GM18505 (cell line): ENCODE measurements around the gene GALNT3.

ENCODE experiments used
- ATAC-seq: cut with Tn5 transposase; IDR thresholded peaks from one replicate; pipeline ENCODE4 v1.9.1; 2021; ENCODE audit not compliant: unreplicated experiment
- POLR2A ChIP-seq: IDR thresholded peaks from 4 replicates; pipeline ENCODE4 v1.6.1; 2011; ENCODE audit warnings: borderline replicate concordance; ENCODE audit not compliant: insufficient read depth, insufficient read length; ENCODE audit errors: extremely low read depth

The GALNT3 gene

DNA sequence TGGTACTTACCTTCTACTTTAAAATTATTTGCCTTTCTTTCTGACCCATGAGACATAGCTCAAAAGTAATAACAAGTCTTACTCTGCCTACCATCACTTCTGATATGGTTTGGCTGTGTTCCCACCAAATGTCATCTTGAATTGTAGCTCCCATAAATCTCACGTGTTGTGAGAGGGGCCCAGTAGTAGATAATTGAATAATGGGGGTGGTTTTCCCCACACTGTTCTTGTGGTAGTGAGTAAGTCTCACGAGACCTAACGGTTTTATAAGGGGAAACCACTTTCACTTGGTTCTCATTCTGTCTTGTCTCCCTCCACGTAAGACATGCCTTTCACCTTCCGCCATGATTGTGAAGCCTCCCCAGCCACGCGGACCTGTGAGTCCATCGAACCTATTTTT, 47.5 kb downstream of the GALNT3 start:
- no peak for ATAC-seq
- TF ChIP-seq POLR2A: no peak

DNA sequence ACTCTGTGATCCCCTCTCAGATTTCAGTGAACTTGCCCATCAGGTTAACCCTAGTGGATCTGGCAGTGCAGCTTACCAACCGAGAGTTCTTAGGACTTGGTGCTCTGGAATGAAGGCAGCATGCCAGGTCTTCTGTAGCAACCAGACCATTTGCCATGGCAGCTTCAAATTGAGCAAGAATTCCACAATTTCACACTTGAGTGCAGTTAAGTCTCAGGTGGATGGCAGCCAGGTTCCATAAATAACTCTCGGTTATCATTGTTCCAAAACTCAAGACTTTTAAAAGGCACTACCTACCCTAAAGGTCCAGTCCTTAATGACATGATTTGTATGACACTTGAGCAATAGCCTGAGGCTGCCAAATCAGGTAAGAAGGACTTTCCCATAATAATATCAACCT, 48.1 kb downstream of the GALNT3 start:
- ATAC-seq: no peak
- TF ChIP-seq POLR2A: no peak

DNA sequence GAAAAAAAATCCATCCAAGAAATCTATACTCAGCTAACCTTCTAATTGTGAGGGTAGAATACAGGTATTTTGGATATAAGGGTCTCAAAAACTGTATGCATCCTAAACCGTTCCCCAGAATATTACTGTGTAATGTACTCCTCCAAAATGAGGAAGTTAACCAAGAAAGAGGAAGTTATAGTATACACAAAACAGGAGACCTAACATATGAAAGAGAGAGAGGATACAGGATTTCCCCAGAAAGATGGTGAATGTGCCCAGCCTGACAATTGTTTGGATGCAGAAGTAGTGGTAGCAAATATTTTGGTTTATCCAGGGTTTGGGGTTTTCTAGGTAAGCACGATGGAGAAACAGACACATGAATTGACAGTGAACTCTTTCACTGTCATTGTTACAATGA, 50.6 kb downstream of the GALNT3 start:
- TF ChIP-seq POLR2A: no peak
- ATAC-seq: peak; percentile 99

DNA sequence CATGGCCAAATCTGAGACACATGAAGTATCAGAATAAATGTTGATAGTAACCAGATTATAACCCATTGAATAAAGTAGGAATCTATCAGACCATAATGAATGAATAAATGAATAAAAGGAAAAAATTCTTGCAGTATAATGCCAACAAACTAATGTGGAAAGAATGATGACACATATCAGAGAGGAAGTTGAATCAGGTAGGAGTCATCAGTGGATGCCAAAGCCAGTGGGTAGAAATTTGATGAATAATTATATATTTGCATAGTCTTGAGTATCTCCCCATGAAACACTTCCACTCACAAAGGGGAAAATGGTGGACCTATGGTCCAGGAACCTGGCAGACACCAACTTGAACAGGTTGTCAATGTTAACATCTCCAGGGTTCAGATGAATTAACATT, 68.6 kb downstream of the GALNT3 start:
- no peak for ATAC-seq
- TF ChIP-seq POLR2A: no peak

DNA sequence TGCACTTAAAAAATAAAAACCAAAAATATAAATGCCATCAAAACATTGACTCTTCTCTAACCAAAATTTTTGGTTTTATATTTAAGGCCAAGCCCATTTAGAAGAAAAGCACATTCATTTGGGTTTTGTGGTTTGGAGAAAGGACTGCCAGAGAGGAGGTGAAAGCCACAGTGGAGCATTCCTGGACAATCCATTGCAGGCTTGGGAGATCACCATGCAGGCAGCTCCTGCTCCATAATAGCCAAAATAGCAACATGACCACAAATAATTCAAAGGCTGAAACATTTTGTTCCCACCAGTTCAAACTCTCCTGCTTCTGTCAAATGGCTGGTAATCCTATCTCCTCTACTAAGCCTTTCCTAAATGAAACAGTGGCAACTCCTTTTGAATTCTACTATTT, 73.5 kb downstream of the GALNT3 start:
- ATAC-seq: no peak
- no peak for TF ChIP-seq POLR2A

DNA sequence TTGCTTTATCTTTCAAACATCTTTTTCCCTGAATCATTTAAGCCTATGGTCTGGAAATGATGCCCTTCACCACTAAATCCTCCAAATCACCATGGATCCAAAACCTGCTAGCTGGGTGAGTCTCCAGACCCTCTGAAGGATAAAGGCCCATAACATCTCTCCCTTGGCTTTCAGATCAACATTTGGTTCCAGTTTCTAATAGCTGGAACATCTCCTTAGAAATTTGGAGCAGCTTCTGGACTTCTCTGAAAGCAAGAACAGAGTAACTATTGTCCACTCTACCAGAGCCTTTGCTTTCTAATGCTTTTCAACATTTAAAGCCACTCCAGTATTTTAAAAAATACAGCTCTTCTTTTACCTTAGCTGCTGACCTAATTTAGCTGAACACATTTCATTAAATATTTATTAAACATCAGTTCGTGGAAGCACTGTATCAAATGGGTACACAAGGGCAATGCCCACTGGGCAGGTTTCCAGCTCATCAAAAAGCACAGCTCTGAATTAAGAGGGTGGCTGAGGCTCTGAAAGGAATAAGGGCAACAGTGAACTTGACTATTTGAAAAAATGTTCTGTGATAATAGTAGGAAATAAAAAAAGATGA, 75.3 kb downstream of the GALNT3 start:
- ATAC-seq: no peak
- TF ChIP-seq POLR2A: no peak

DNA sequence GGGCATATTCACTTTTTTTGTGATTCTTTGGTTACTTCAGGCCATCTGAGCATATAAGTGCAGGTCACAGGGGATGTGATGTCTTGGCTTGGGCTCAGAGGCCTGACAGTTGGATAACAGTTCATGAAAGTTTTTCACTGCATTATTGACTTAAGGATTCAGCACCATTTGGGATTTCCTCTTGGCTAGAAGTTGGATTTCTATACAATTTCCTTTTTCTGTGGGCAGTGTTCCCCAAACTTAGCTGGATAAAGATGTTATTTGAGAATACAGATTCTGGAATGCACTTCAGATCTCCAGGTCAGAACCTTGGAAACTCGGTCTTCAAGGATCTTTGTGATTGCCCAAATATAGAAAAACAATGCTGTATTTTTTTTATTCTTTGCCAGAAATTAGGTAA, 78.0 kb downstream of the GALNT3 start:
- ATAC-seq: no peak
- TF ChIP-seq POLR2A: no peak

DNA sequence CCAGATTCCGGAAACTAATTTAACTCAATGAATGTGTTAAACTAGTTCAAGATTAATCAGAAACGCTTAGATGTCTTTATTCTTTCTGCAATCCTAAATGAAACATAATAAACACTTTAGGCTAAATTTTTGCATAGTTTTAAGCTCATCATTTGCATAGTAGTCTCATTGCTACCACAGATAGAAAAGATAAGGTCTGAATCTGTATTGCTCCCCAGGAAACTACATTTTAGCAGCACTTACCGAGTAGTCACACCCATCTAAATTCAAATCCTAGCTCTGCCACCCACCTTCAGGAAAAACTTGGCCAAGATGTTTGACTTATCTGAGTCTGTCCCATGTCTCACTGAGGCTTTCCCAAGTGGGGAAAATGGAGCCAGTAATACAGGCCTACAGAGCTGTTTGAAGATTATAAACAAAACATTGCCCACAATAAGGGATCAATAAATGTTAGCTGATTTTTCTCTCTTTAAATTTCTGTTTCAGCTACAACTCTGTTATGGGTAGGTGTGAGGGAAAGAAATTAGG, 87.0 kb downstream of the GALNT3 start:
- no peak for ATAC-seq

DNA sequence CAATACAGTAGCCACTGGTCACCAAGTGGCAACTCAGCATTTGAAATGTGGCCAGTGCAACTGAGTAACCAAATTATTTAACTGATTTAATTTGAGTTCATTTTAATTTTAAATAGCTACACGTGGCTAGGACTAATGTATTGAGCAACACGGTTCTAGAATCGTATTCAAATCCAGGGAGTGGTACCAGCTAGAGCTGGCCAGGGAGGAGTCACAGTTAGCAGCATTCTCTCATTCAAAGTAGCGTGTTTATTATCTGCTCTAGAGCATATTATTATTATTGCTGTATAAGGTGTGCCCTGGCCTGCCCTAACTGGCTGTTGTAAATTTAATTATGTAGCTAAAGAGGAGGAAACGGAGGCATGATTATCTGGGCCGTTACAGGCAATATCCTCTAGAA, 92.9 kb downstream of the GALNT3 start:
- TF ChIP-seq POLR2A: no peak
- ATAC-seq: no peak

More for the DNA sequence above, 87.0 kb downstream of the GALNT3 start:
- TF ChIP-seq POLR2A: no peak

DNA sequence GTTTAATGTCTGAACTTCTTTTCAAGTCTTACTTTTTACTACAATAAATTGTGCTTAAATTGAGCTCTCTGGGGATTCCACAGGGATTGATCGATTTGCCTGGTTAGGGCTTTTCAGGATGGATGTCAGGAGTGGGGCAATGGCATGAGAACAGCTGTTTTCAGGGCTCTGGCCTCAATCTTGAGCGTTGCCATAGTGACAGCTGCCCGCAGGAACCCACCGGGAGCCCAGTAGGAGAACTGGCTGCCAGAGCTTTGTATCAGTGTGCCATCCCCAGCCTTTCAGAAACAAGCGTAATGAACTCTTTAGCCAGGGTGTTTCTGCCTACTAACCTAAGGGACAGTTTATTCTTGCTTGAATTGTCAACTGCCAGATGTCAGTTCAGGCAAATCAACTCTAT, 93.5 kb downstream of the GALNT3 start:
- ATAC-seq: no peak
- TF ChIP-seq POLR2A: no peak

DNA sequence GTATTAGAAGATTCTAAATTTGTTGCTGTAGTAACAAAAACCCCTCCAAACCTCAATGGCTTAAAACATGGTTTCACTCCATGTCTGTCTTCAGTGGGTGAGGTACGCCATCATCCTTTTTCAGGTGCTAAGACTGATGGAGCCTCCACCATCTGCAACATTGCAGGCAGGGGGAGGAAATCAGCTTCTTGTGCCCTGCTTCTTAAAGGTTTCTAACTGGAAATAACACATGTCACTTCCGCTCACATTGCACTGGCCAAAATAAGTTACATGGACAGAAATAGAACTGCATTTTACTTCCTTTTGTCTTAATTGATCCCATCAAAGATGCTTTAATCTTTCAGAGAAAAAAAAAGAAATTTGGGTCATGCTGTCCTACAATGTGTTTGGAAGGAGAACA, 94.1 kb downstream of the GALNT3 start:
- no peak for ATAC-seq
- no peak for TF ChIP-seq POLR2A

DNA sequence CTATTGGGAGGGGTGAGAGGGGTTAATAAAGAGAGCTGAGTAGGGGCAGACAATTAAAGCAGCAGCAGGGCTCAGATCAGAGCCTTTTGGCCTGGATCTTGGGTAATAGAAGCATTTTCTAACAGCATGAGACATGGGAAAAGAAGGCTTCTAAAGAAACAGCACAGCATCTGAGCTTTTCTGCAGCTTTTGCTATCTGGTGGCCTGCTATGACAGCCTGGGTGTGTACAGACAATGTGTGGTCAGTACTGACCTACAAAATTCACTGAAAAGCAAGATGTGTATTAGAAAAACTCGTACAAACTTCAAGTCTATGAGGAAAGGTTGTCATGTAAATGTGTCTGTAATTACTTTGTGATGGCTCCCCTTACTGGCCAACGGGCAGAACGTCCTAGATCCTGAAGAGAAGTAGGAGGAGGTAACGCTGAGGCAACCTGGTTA, 95.6 kb downstream of the GALNT3 start:
- ATAC-seq: peak; percentile 94
- TF ChIP-seq POLR2A: no peak

DNA sequence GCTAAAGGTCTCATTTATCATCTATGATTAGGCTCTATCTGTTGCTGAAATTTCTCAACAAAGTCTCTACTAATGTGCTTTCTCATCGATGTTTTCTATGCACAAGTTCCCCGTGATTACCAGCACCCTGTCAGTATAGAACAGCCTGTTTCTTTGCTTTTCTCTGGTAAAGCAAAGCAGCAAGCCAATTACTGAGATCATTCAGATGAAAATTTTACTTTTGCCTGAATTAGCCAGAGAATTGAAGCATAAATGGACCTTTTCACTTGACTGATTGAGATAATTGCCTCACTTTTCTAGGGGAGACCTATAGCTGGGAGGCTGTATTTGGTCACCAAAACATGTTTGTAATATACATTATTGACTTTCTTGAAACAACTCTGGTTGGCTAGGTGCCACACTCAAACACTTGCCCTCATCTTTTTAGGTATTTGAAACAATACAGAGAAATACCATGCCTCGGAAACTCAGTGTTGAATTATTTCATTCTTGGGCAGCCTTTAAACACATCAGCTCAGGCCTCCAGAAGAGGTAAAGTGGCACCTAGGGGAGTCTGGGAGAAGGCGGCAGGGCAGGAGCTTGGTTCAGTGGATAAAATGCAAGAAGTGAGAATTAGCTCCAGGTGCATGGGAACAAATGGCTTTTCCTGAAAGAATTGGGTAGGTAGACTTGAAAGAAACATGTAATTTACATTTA, 96.2 kb downstream of the GALNT3 start:
- no peak for TF ChIP-seq POLR2A
- no peak for ATAC-seq
